ENCODE results near the gene MORN1.
A peak's percentile ranks its signal among the peaks of the same experiment; 100 is the strongest.

MORN1 gene

GRCh38 chr1:2314803-2315673 is 76.3 kb downstream of the MORN1 start:
- no peak for DNase-seq (ENCODE audit: low read depth)
- H3K4me3 ChIP-seq (ENCODE audit: low read depth, low read length) = peak overlapping the region; percentile 40

DNA sequence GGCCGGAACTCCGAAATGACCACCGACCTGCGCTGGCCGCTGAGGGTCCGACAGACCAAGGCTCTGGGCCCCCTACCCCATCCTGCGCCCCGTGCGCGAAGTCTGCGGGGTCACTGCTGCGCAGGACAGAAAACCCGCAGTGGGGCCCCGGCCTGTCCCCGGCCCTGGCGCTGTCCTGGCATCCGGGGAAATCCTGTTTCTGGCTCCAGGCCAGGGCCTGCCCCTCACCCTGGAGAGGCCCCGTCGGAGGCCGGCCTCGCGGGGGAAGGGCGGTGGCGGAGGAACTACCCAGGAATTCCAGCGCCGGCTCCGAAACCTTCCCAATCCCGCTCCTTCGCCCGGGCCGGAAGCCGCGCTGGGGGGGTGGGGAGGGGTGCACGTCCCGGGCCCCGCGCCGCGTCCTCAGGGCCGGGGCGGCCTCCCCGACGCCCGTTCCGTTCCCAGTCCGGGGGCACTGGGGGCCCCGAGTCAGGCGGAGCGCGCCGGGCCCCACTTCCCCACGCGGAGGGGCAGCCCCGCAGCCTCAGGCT is 77.0 kb downstream of the MORN1 start:
- DNase-seq (ENCODE audit: low read depth) = no peak
- H3K4me3 ChIP-seq (ENCODE audit: low read depth, low read length) = peak overlapping the region; percentile 40

GRCh38 chr1:2313651-2314261 is 77.6 kb downstream of the MORN1 start:
- no peak for DNase-seq (ENCODE audit: low read depth)
- H3K4me3 ChIP-seq (ENCODE audit: low read depth, low read length) = peak overlapping the region; percentile 40

- no peak overlapping the region for H3K4me3 ChIP-seq (ENCODE audit: low read depth, low read length)
Observed at GRCh38 chr1:2312515-2313301, 78.6 kb downstream of the MORN1 start.

GRCh38 chr1:2312160-2312514 is 79.2 kb downstream of the MORN1 start:
- H3K4me3 ChIP-seq (ENCODE audit: low read depth, low read length) = no peak overlapping the region
- no peak for DNase-seq (ENCODE audit: low read depth)

More at GRCh38 chr1:2312515-2313301, 78.6 kb downstream of the MORN1 start:
- DNase-seq (ENCODE audit: low read depth) = no peak

DNA sequence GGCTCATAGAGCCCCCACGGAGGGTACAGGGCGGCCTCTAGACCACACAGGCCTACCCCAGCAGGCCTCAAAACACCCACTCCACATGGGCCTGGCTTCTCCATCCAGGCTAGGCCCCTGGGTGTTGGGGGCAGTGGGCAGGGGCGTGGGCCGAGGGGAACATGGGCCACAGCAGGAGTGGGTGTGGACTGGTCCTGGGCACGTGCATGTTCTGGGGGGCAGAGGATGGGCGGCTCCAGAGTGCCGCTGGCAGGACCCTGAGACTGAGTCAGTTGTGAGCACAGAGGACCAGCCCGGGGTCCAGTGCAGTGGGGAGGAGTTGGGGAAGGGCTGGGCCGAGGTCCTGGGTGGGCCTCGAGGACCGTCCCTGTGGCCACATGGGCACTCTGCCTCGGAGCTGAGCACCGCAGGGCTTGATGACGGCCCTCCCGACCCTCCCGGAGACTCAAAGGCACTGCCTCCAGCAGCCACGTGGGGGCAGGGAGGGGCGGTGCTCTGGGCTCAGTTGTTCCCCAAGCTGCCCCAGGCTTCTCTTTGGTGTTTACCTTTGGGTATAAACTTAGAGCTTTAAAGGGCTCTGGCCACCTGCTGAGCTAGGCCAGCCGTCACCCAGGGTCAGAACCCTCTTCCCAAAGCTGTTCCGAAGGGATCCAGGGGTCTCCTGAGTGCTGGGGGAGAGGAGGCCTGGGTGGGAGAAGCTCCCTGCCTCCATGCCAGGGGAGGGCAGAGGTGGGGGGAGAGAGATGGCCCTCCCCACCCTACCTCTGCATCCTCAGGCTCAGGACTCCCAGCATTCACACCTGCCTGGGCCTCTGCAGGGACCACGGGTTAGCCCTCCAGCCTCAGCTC is 79.9 kb downstream of the MORN1 start:
- H3K4me3 ChIP-seq (ENCODE audit: low read depth, low read length) = no peak overlapping the region
- no peak for DNase-seq (ENCODE audit: low read depth)

DNA sequence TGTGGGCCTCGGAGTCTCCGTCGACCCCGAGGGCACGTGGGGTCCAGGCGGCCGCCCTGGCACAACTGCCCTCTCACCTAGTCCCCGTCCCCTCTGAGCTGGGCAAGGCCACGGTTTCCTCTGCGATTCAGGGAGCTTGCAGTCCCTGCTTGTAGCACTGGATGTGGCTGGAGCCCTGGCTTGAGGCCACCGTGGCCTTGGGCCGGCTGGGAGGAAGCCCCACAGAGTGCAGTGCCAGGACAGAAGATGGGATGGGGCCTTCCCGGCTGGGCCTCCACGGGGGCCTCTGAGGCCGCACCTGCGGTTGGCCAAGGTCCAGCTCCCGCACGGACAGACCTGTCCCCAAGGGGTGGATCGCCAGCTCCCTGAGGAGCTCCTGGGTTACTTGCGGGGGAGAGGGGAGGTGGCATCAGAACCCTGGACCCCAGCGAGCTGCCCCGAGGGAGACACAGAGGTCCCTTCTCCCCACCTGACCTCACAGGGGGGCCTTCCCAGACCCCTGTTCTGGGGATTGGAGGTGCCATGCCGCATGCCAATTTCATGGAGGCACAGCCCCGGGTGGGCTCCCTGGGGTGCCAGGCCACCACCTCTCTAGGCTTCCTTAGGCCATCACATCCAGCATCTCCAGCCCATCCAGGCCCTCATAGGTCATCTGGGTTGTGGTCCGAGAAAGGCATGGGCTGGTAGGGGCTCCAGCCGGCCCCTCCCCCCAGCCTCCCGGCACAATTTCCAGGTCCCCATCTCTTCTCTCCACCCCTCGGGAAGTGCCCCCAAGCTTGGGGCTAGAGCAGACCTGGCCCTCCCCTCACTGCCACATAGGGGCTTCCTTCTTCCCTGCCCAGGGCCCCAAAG is 80.8 kb downstream of the MORN1 start:
- H3K4me3 ChIP-seq (ENCODE audit: low read depth, low read length) = no peak overlapping the region
- no peak for DNase-seq (ENCODE audit: low read depth)

- H3K4me3 ChIP-seq (ENCODE audit: low read depth, low read length) = no peak overlapping the region
- DNase-seq (ENCODE audit: low read depth) = no peak
Observed at GRCh38 chr1:2308844-2309243, 82.5 kb downstream of the MORN1 start.

- no peak for DNase-seq (ENCODE audit: low read depth)
- no peak overlapping the region for H3K4me3 ChIP-seq (ENCODE audit: low read depth, low read length)
Observed at GRCh38 chr1:2307972-2308371, 83.4 kb downstream of the MORN1 start.

- no peak overlapping the region for H3K4me3 ChIP-seq (ENCODE audit: low read depth, low read length)
Observed at GRCh38 chr1:2307064-2307605, 84.2 kb downstream of the MORN1 start.

DNA sequence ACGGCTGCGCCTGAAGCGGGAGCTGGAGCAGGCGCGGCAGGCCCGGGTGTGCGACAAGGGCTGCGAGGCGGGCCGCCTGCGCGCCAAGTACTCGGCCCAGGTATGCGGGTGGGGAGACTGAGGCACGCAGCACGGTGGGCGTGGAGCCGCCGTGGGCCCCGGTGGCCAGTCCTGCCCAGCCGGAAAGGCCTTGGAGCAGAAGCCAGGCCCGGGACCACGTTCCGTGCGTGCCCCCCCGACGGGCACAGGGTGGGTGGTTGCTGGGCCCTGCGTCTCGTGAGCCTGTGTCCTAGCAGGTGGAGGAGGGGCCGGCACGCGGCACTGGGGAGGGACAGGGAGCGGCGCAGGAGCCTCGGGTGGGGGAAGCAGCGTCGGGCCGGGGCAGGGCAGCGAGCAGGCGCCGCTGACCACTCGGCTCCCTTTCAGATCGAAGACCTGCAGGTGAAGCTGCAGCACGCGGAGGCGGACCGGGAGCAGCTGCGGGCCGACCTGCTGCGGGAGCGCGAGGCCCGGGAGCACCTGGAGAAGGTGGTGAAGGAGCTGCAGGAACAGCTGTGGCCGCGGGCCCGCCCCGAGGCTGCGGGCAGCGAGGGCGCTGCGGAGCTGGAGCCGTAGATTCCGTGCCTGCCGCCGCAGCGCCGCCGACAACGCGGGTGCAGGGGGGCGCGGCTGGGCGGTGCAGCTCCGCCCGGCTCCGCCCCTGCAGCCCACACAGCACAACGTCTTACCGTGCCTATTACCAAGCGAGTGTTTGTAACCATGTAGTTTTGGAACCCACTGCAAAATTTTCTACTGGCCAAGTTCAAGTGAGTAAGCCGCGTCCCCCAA is 85.0 kb downstream of the MORN1 start:
- H3K4me3 ChIP-seq (ENCODE audit: low read depth, low read length) = no peak overlapping the region
- no peak for DNase-seq (ENCODE audit: low read depth)

More at GRCh38 chr1:2307064-2307605, 84.2 kb downstream of the MORN1 start:
- DNase-seq (ENCODE audit: low read depth) = no peak

- DNase-seq (ENCODE audit: low read depth) = peak; percentile 34
- no peak overlapping the region for H3K4me3 ChIP-seq (ENCODE audit: low read depth, low read length)
Observed at GRCh38 chr1:2304921-2305681, 86.3 kb downstream of the MORN1 start.

GRCh38 chr1:2304282-2304681 is 87.1 kb downstream of the MORN1 start:
- H3K4me3 ChIP-seq (ENCODE audit: low read depth, low read length) = no peak overlapping the region
- DNase-seq (ENCODE audit: low read depth) = no peak

GRCh38 chr1:2303781-2304180 is 87.6 kb downstream of the MORN1 start:
- H3K4me3 ChIP-seq (ENCODE audit: low read depth, low read length) = no peak overlapping the region
- no peak for DNase-seq (ENCODE audit: low read depth)

GRCh38 chr1:2303016-2303775 is 88.2 kb downstream of the MORN1 start:
- no peak overlapping the region for H3K4me3 ChIP-seq (ENCODE audit: low read depth, low read length)
- no peak for DNase-seq (ENCODE audit: low read depth)

Data from skeletal muscle cell (primary cell).